Activated T-helper 1 cell treated with anti-CD3 and anti-CD28 coated beads, Interleukin-2, amount 50 U/mL, for 16 hours (primary cell): ENCODE results near the gene TENM4.

Experiments used
- DNase-seq, 2 donors: peaks; one replicate each; pipeline ENCODE4 v3.0.0-alpha.2; 2020; ENCODE audit warnings: low read depth in 1 of 2, low spot score in 1 of 2

TENM4 gene

DNA sequence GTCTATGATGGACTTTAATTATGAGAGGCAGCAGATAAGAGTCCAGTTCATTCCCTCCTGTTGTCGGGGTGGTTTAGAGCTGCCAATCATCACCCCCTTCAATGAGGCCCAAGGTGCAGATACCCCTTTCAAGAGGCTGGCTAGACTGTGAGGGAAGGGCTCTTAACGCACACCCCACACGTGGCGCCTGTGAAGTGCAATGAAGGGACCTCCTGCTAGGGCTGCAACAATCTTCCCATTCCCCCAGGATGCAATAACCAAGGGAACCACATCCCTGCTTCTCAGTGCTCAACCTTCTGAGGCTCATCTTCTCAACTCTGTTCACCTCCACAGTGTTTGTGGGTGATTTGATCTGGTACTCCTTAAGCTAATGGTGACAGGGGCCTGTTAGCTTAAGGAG lies 19.0 kb downstream of the TENM4 start:
- no peak for DNase-seq

DNA sequence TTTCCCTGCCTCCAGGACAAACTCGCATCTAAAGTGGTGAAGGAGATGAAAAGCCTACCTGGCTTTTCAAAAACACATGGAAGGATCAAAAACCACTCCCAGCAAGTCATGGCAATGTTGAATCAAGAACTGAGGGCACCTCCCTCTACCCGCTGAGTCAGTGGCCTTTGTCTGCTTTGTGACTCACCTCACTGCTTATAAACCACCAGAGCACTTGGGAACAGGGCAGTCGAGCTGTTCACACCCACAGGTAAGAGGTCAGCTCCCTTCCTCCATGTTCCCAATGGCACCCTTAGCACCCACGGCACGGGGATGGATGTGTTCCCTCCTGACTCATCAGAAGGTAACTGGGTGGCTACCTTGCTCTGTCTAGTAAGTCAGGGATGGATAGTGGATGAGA lies 21.7 kb downstream of the TENM4 start:
- no peak for DNase-seq

DNA sequence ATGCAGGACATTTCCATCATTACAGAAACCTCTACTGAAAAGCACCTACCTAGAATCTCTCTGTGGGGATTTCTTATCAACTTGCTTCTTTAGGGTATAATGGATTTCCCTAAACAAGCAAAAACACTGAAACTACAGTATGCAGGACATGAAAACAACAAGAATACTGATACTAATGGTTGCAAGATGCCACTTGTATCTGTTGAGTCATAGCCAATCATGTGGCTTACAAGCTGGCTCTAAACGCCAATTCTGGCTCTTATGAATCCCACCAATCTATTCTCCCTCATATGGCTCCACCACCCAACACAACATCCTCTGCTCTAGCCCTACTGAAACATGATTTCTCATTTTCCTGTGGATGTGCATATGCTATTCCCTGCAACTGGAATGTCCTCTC lies 22.6 kb downstream of the TENM4 start:
- no peak for DNase-seq

DNA sequence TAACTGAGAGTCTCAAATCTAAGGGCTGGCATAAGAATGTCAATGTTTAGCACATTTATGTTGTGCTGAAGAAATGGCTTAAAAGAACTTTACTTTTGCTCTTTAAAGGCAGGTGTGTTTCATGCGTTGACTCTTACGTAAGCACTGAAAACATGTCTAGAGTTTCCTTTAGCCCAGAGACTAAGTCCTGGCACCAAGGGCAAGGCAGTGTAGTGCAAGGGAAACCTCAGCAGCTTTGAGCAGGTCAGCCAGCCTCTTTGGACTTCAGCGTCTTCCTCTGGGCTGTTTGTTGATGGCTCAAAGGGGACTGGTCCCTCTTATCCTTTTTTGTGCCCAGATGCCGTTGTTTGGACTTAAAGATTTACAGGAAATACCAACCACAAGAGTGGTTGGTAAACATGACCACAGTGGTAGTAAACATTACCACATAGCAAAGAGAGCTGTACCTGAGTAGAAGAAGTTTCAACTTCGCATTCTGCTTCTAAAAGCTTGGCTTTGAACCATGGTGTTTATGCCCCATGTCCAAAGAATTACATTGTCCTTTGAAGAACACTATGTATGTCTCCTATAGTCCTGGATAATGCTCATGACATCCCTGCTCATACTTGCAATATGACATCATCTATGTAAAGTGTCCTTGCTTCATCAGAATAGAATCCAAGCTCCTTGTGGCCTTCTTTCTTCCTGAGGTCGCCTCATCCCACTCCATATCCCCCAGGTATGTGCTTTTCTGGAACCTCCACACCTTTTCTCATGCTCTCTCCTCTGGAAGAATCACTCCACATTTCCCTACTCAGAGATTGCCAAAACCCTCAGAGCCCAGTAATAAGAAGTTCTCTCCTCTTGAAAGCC lies 23.5 kb downstream of the TENM4 start:
- no peak for DNase-seq

DNA sequence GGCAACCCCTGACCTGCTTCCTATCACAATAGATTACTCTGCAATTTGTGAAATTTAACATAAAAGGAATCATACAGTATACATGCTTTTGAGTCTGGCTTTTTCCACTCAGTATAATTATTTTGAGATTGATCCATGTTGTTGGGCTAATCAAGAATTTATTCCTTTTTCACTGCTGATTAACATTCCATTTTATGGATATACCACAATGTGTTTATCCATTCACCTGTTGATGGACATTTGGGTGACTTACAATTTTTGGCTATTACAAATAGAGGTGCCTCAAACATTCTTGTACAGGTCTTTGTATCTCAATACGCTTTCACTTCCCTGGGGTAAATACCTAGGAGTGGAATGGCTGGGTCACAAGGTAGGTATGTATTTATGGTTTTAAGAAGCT lies 24.9 kb downstream of the TENM4 start:
- DNase-seq = no peak

DNA sequence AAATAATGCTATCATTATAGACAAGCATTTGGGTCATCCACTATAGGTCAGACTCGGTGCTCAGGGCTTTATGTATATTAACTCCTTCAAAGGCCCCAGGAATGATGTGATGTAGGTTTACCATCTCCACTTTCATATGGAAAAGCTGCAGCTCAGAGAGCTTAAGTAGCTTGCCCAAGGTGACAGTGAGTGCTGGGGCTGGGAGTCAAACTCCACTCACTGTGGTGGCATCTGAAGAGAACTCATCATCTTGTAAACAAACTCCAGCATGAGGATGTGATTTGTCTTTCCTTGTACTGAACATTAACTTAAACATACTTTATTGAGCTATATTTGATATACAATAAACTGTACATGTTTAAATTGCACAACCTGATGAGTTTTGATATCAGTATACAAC lies 25.4 kb downstream of the TENM4 start:
- DNase-seq = no peak

DNA sequence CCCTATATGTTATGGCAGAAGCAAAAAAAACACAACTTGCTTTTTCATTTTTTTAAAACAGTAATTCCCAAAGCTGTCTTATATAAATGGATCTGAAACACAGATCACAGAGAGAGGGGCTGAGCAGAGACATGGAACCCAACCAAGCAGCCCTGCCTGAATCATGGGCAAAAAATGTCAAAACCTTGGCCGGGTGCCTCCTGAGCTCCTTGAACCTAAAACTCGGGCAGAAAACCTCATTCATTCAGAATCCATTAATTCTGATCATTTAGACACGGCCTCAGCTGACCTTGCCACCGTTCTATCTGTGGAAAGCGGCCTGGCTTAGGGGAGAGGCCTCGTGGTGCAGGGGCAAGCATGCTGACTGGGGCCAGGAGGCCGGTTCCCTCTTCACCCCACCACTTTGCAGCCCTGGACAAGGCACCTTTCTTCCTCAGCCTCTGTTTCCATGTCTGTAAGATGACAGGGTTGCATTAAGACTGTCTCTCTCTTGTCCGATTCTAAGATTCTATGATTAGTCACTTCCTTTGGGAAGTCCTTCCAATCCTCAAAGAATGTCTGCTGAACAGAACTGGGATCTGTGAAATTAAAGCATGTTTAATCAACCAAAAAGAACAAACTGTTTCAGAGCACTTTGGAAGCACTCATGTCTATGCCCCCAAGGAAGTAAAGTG lies 26.0 kb downstream of the TENM4 start:
- no peak for DNase-seq

DNA sequence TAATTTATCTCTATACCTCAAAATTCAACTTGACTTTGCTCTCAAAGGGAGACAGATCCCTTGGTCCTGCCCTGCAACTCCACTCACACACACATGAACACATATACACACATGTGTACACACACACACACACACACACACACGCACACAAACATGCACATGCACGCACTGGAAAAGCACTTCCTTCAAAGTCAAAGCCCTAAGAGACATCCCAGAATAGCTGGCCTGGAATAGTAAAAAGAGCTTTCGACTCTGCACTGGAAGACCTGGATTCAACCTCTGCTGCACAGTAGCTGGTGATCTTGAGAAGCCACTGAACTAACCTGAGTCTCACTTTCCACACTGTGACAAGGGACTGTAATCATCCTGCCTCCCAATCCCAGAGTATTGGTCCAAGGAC lies 26.8 kb downstream of the TENM4 start:
- no peak for DNase-seq

DNA sequence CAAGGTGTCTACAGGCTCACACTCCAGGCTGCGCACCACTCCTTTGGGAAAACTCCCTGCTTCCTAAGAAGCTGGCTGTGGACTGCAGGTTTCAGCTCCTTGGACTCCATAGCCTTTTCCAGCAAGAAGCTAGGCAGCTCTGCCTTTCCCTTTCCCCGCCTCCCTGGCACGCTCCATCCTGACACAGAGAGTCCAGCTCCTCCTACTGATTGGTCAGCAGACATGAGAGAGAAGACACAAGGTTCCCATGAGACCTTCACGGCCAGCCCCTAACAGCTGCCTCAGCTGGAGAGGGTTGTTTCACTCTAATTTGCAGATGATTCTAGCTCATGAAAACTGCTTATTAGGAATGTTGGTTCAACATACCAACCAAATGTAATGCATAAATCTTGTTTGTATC lies 27.6 kb downstream of the TENM4 start:
- DNase-seq = no peak

DNA sequence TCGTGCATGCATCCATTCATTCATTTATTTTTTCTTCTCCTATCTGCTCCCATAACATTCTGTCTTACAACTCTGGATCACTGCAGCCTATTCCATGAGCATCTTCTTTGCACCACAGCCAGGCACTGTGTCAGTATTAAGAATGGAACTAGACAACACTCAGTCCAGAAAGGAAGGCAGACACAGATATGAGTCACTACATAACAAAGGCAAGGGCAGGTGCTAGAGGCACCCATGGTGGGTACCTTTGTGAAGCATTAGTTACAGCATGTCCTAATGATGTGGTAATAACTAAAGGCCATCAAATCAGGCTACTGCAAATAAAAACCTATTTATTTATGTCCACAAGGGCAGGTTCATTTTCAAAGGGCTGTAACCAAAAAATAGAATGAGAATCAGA lies 28.1 kb downstream of the TENM4 start:
- no peak for DNase-seq

DNA sequence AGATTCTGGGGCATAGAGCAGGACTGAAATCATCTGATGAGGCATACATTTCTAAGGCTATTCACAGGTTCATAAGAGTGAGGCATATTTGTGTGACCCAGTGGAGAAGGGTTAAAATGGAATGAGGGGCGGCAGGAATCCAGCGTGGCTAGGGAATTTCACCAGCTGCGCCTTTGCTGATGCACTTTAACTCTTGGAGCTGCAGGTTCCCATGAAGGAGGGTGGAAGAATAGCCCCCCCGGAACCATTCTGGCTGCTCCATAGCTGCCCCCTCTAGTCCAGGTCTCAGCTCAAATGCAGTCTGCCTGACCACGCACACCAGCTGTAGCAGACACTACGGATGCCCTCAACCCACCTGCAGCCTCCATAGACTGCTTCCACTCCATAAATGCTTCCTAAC lies 31.5 kb downstream of the TENM4 start:
- DNase-seq = no peak

DNA sequence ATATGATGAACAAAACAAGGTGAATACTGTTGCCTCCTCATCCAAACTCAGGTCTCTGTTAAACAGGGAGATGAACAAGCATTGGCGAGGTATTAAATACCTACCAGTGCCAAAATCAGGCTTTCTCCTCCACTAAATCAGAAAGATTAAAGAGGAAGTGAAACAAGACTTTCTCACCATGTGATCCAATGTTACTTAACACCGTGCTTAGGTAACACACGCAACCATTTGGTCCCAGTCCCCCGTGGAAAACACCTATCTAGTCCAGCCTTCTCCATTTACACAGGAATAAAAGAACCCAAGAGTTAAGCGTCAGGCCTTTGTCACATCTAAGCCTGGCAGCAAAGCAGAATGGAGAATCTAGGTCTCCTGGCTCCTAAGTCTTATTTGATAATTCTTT lies 34.5 kb downstream of the TENM4 start:
- DNase-seq = no peak

DNA sequence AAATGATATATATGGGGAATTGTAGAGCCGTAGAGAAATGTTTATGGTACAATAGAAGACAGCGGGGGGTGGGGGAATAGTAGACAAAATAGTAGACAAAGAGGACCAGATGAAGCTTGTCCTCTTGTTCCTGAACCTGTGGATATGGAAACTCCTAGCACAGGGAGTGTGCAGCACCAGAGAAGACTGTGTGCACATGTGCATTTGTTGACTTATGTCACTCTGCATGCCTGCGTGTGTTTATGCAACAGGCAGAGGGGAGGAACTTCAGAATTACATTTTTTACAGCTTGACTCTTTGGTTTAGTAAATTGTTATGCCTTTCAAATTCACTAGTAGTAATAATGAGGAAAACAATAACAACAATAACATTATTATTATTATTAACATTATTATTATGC lies 36.0 kb downstream of the TENM4 start:
- DNase-seq = no peak

DNA sequence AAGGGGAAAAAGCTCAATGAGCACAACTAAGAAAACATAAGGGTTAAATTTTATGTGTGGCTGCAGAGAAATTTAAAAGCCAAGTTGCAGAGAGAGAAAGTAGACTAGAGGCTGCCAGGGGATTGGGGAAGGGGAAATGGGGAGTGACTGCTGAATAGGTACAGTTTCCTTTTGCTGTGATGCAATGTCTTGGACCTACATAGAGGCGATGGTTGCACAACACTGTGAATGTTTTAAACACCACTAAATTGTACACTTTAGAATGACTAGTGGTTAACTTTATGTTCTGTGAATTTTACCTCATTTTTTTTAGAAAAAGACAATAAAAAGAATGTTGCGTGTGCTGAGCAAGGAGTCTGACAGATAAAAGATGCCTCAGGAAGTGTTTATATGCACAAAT lies 36.5 kb downstream of the TENM4 start:
- no peak for DNase-seq

DNA sequence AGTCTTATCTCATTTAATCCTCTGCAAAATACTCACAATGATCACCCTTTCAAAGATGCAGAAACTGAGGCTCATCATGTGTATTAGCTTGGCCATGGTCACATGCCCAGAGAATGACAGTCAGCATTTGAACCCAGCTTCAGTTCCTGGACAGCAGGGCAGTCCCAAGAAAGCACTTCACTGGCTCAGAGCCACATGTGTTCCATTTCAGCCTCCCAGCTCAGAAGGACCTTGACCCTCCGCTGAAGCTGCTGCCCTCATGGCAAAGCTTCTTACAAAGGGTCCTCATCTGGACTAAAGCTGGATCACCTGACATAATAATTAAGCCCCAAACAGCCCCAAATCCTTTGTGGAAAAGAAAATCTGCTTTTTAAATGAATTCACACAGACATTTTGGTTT lies 37.0 kb downstream of the TENM4 start:
- DNase-seq = no peak

DNA sequence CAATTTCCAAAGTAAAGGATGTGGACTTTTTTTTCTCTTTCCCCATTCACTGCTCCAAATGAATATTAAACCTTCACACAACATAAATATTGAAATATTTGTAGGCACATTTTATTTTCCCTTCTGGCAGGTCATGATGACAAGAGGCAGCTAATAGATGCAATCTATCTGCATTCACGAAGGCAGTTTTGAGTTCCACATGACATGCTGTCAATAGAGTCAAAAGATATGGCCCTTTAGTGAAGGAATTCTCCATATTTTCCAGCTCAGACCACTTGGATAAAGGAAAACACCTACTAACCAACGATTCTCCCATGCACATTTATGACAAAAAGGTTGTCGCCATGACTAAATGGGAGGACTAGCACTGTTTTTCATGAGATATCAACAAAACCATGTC lies 37.9 kb downstream of the TENM4 start:
- no peak for DNase-seq

DNA sequence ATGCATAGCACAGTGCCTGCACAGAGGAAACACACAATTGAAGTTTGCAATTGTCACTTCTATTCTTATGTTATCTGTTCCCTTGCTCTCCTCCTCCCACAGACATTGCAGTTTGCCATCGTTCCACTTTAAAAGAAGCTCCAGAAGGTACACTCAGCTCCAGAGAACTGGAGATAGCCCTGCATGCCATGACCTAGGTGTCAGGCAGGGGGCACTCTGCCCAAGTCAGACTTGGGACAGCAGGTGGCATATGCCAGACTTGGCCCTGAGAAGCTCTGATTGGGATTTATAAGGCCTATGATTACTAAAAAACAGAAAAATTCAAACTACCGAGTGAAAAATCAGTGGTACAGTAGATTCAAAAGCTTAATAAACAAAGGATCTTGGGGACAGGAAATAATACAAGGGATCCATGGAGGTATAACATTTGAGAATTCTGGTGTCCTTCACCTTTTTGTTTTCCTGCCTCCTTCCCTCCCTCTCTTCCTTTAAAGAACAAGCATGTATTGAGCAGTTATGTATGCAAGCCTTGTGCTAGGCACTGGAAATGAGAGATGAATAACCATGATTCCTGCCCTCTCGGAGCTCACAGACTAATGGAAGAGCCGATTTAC lies 40.0 kb downstream of the TENM4 start:
- no peak for DNase-seq

DNA sequence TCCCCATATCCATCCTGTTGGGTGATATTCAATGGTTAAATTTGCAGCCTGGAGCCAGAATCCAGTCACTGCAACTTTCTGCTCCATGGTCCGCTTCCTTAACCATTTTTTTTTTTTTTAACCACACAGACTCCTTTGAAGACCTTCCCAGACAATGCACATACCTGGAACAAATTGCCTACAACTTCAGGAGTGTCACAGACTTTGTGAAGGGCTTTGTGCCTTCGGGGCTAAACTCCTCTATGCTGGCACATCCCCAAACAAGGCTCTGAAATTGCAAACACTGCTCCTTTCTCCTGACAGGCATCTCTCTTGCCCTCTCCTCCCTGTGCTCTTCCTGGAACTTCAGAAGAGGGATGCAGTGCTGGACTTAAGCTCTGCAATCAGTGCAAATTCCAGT lies 40.6 kb downstream of the TENM4 start:
- DNase-seq = no peak

DNA sequence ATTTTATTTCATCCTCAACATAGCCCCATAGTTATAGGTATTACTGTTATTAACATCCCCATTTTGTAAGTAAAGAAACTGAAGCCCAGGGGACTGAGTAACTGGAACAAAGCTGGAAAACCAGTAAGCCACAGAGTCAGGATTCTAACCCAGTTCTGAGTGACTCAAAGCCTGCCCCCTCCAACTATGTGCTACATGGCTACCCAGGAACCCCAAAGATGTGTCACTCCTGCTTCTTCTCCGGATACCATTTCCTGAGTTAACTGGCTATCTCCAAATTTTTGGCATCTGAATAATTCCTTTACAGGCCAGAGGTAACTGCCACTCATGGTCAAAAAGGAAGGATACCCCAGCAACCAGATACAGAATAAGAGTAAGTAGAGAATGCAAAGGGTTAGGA lies 43.6 kb downstream of the TENM4 start:
- no peak for DNase-seq

DNA sequence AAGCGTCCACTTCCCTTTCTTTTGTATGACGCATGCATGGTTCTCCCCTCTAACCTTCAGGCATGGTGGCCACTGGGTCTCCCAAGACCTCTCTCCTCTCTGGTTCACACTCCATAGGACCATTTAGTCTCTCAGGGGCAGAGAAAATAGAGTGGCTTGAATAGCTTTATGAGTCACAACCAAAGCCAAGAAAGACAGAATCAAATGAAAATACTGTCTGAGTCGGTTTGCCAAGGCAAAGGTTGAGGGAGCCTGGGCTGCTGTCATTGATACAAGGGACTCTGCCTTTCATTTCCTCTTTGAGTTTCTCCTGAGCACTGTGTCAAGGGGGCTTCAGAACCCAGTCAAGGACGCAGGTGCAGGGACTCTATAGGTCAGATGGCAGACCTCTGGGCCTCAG lies 44.2 kb downstream of the TENM4 start:
- DNase-seq = no peak

DNA sequence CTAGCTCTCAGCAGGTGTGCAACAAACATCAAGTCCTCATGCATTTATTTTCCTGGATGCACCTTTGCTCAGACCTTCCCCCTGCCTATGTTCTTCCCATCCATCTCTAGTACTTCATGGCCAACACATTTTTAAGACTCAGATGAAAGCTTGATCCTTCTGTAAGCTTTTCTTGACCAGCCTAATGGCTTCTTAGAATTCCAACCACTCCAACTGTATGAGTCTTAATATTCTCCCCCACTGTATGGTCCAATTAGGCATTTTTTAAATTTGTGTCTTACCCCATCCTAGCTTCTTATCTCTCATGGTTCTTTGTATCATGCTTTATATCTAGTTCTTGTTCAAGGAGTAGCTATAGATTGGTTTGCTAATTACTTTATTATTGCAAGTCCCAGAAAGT lies 44.8 kb downstream of the TENM4 start:
- DNase-seq = no peak

DNA sequence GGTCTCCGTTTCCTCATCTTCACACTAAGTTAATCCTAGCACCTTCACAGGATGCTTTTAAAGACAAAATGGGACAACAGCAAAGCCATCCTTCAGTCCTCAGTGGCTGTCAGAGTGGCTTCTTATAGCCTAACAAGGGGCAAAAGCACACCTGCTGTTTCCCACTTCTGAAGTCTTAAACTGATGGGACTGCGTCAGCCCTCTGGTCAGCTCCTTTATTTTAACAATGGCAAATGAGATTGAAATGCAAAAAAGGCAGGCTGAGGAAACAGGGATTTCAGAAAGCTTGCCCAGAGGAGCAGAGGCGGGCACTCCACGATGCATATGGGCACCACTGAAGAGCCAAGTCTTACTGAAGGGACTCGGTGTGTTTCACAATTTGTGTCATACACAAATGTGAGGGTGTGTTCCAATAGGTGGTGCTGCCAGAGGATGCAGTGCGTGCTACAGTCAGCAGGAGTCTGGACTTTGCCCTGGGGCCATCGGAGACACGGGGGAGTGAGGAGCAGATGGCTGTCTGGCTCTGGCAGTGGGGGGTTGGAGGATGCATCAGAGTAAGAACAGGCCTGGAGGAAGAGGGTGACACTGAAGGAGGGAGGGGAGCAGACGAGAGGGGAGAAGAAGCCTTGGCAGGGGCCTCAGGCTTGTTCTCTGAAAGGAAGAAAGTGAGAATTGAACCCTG lies 47.3 kb downstream of the TENM4 start:
- no peak for DNase-seq
